Lower leg skin (tissue), 3 donors: Measurements from ENCODE around the gene GRIN3A.

Experiments used
- POLR2A ChIP-seq, 2 donors: fragments of 450-650 bp; IDR thresholded peaks; one replicate each; pipeline ENCODE4 v1.6.1; 2016 to 2017; ENCODE audit warnings: antibody characterized with exemption in 2 of 2, mild to moderate bottlenecking in 1 of 2, moderate library complexity in 1 of 2
- TF ChIP-seq, protein P1 (sequence below), 3 donors: fragments of 450-650 bp; IDR thresholded peaks; one replicate each; pipeline ENCODE4 v1.5.1; 2016; ENCODE audit warnings: antibody characterized with exemption in 3 of 3, mild to moderate bottlenecking in 3 of 3, moderate library complexity in 2 of 3

DNA sequence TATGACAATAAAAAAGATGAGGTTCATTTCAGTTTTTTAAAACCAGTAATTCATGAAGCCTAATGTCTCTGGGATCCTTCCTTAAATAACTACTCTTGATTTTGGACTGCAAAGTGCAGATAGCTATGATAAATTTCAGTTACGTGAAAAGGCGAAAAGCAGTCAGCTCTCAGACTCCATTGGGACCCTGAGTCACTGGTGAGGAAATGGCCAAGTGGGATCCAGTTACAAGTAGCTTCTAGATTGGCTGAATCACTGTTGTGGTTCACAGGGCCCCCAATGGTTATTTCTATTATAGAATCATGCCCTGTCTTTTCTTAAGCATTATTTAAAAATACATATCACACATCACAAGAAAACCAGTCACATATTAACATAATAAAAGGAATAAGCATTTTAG lies 112.6 kb downstream of the GRIN3A start:
- TF ChIP-seq, protein P1, sequence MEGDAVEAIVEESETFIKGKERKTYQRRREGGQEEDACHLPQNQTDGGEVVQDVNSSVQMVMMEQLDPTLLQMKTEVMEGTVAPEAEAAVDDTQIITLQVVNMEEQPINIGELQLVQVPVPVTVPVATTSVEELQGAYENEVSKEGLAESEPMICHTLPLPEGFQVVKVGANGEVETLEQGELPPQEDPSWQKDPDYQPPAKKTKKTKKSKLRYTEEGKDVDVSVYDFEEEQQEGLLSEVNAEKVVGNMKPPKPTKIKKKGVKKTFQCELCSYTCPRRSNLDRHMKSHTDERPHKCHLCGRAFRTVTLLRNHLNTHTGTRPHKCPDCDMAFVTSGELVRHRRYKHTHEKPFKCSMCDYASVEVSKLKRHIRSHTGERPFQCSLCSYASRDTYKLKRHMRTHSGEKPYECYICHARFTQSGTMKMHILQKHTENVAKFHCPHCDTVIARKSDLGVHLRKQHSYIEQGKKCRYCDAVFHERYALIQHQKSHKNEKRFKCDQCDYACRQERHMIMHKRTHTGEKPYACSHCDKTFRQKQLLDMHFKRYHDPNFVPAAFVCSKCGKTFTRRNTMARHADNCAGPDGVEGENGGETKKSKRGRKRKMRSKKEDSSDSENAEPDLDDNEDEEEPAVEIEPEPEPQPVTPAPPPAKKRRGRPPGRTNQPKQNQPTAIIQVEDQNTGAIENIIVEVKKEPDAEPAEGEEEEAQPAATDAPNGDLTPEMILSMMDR (IDR thresholded peaks at IDR 0.05) = no peak
- no peak for TF ChIP-seq POLR2A (IDR thresholded peaks at IDR 0.05)
